ENCODE measurements around the gene SPINDOC. TPM values are rescaled to one million over a fixed set of nuclear protein-coding genes. Genes with fewer than 3 reads are reported as not detected.

The SPINDOC gene
- total RNA-seq, 1 experiment from 2014 or later = 94.5 TPM

- ChIA-PET POLR2A (ENCODE audit: low non-redundant PET) (interaction anchor here (0.6 to 0.8 kb wide), 4 partner anchors 10 to 97 kb away, joined by 3 to 8 read pairs (median 4); no protein-coding TSS in a partner anchor), CTCF (interaction anchor here (0.5 to 4.5 kb wide), 6 partner anchors 107 to 434 kb away, joined by 3 to 44 read pairs (median 5); partner anchors contain the start of gene STIP1)
- BruUV-seq (replicated peaks) = no TSS peak
- peak overlapping the region; percentile 3 for H3K27ac ChIP-seq (ENCODE audit: low read depth, low read length, poor library complexity, severe bottlenecking)
- H3K4me1 ChIP-seq (ENCODE audit: insufficient read depth, low read length, poor library complexity, severe bottlenecking) = peaks cover 31% of the 10 kb centered on the region
- DNase-seq (ENCODE audit: low spot score) = no peak
- H3K4me3 ChIP-seq (ENCODE audit: low read depth, low read length, poor library complexity, severe bottlenecking) = peak overlapping the region; percentile 98
- intact Hi-C loops (cut with micrococcal nuclease; ENCODE audit: unreplicated experiment) = loop anchor here (1.0 to 10.0 kb wide), 3 partner anchors 107 to 311 kb away; partner anchors contain the start of gene COX8A
- TF ChIP-seq EZH2 (IDR thresholded peaks at IDR 0.05; ENCODE audit: borderline replicate concordance, low read depth, low read length, poor library complexity, severe bottlenecking) = no peak
- H3K36me3 ChIP-seq (ENCODE audit: insufficient read depth, low read length, poor library complexity, severe bottlenecking) = peaks cover 8% of the 10 kb centered on the region
- H3K27me3 ChIP-seq (replicated peaks; ENCODE audit: insufficient read depth, low read depth, low read length, poor library complexity) = no peaks in the 10 kb centered on the region
- H3K9me3 ChIP-seq (ENCODE audit: low read depth, low read length, poor library complexity, severe bottlenecking) = no peaks in the 10 kb centered on the region
Observed at GRCh38 chr11:63838150-63838677, 25.0 kb downstream of the SPINDOC start.

GRCh38 chr11:63838678-63839507, 25.6 kb downstream of the SPINDOC start, which contains the start of gene MARK2:
Gene MARK2 (plus strand): TSS chr11:63839110. CDS start chr11:63839507, 397 bp downstream.
- H3K9me3 ChIP-seq (ENCODE audit: low read depth, low read length, poor library complexity, severe bottlenecking) = no peaks in the 10 kb centered on the region
- ChIA-PET POLR2A (ENCODE audit: low non-redundant PET) (interaction anchor here (0.6 to 0.8 kb wide), 5 partner anchors 11 to 96 kb away, joined by 3 to 8 read pairs (median 4); no protein-coding TSS in a partner anchor), CTCF (interaction anchor here (0.5 to 4.5 kb wide), 9 partner anchors 9 to 433 kb away, joined by 3 to 44 read pairs (median 4); partner anchors contain the start of gene STIP1)
- H3K27ac ChIP-seq (ENCODE audit: low read depth, low read length, poor library complexity, severe bottlenecking) = peak within 1 kb of the TSS; percentile 86
- H3K4me3 ChIP-seq (ENCODE audit: low read depth, low read length, poor library complexity, severe bottlenecking) = peak within 1 kb of the TSS; percentile 98
- no peak for TF ChIP-seq EZH2 (IDR thresholded peaks at IDR 0.05; ENCODE audit: borderline replicate concordance, low read depth, low read length, poor library complexity, severe bottlenecking)
- TF ChIP-seq CTCF (conservative IDR thresholded peaks at IDR 0.05; ENCODE audit: low read depth, low read length) = no peak
- peaks cover 12% of the 10 kb centered on the region for H3K36me3 ChIP-seq (ENCODE audit: insufficient read depth, low read length, poor library complexity, severe bottlenecking)
- peak; percentile 100 for DNase-seq (ENCODE audit: low spot score)
- H3K27me3 ChIP-seq (replicated peaks; ENCODE audit: insufficient read depth, low read depth, low read length, poor library complexity) = no peaks in the 10 kb centered on the region
- intact Hi-C loops (cut with micrococcal nuclease; ENCODE audit: unreplicated experiment) = loop anchor here (1.0 to 10.0 kb wide), 3 partner anchors 106 to 310 kb away; partner anchors contain the start of gene COX8A
- no TSS peak for BruUV-seq (replicated peaks)
- peaks cover 31% of the 10 kb centered on the region for H3K4me1 ChIP-seq (ENCODE audit: insufficient read depth, low read length, poor library complexity, severe bottlenecking)

- intact Hi-C loops (cut with micrococcal nuclease; ENCODE audit: unreplicated experiment) = loop anchor here (2.0 to 10.0 kb wide), 2 partner anchors 135 to 309 kb away; partner anchors contain the start of gene COX8A
- peak overlapping the region; percentile 86 for H3K27ac ChIP-seq (ENCODE audit: low read depth, low read length, poor library complexity, severe bottlenecking)
- H3K4me3 ChIP-seq (ENCODE audit: low read depth, low read length, poor library complexity, severe bottlenecking) = peak overlapping the region; percentile 98
- DNase-seq (ENCODE audit: low spot score) = no peak
- H3K36me3 ChIP-seq (ENCODE audit: insufficient read depth, low read length, poor library complexity, severe bottlenecking) = peaks cover 13% of the 10 kb centered on the region
- ChIA-PET POLR2A (ENCODE audit: low non-redundant PET) (no interaction called here), CTCF (interaction anchor here (0.9 to 4.5 kb wide), 3 partner anchors 67 to 312 kb away, joined by 3 to 44 read pairs (median 4); no protein-coding TSS in a partner anchor)
- no peak for TF ChIP-seq CTCF (conservative IDR thresholded peaks at IDR 0.05; ENCODE audit: low read depth, low read length)
- no peak for TF ChIP-seq EZH2 (IDR thresholded peaks at IDR 0.05; ENCODE audit: borderline replicate concordance, low read depth, low read length, poor library complexity, severe bottlenecking)
- BruUV-seq (replicated peaks) = no TSS peak
- peaks cover 31% of the 10 kb centered on the region for H3K4me1 ChIP-seq (ENCODE audit: insufficient read depth, low read length, poor library complexity, severe bottlenecking)
- no peaks in the 10 kb centered on the region for H3K27me3 ChIP-seq (replicated peaks; ENCODE audit: insufficient read depth, low read depth, low read length, poor library complexity)
- no peaks in the 10 kb centered on the region for H3K9me3 ChIP-seq (ENCODE audit: low read depth, low read length, poor library complexity, severe bottlenecking)
Observed at GRCh38 chr11:63839508-63840355, 26.5 kb downstream of the SPINDOC start.
